ENCODE results near the gene KCNE3.

- TF ChIP-seq RAD51 (IDR thresholded peaks at IDR 0.05; ENCODE audit: borderline replicate concordance, low read depth), result no peak
- TF ChIP-seq HDAC2 (IDR thresholded peaks at IDR 0.05), result no peak
- no peak for TF ChIP-seq HDGF (IDR thresholded peaks at IDR 0.05)
Observed at GRCh38 chr11:74494916-74495315, 27.6 kb upstream of the KCNE3 start.
